ENCODE results near the gene MIS18A. TPM values are rescaled to one million over a fixed set of nuclear protein-coding genes. Genes with fewer than 3 reads are reported as not detected.

MIS18A gene
- total and polyA plus RNA-seq, 10 of the 15 experiments (the other 5 are each of a cell fraction or from before 2014, with no cell fraction given), result 6.5 to 48.9 (median 24.8) TPM

DNA sequence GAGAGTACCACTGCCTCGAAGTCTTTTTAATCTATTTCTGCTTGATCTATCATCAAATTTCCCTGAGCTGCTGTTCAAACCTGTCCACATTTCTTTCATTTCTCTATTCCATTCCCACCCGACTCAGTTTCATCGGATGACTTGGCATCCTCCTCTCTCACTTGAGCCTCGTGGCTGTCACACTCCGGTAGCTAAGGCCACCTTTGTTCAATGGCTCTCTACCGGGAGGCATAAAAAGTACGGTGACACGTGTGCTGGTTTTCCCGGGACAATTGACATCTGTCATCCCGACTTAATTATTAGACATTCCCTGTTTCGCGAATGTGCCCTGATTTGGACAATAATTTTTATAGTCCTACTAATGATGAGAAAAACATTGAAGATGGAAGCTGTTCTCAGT is 22.6 kb downstream of the MIS18A start:
- DNase-seq (ENCODE audit: low read depth, low spot score) (no peak), FAIRE-seq (no peak), ATAC-seq (no peak)
- intact Hi-C loops (cut with micrococcal nuclease; ENCODE audit: unreplicated experiment) (loop anchor here (10.0 kb wide), 1 partner anchor 181 kb away; no protein-coding TSS in a partner anchor), in situ Hi-C loops (cut with MboI) (loop anchor here (10.0 kb wide), 1 partner anchor 481 kb away; no protein-coding TSS in a partner anchor)
- 60% methylated on average over 12 of the region's 12 CpGs for WGBS (ENCODE audit: insufficient coverage, insufficient replicate concordance, low lambda C conversion rate, missing lambda C conversion rate)
- no peaks in the 10 kb centered on the region for H3K36me3 ChIP-seq (ENCODE audit: control insufficient read depth in 2 of 2, insufficient read depth in 2 of 2, low read length in 1 of 2)
- no peaks in the 10 kb centered on the region; the same call in 2 of the 3 replicates for H3K9me3 ChIP-seq (replicated peaks; ENCODE audit: control insufficient read depth, insufficient read depth, low read length)
- CTCF ChIA-PET, result interaction anchor here (2.8 kb wide), 1 partner anchor 391 kb away, joined by 27 read pairs; no protein-coding TSS in a partner anchor
- no peaks in the 10 kb centered on the region for H3K27me3 ChIP-seq (replicated peaks in 1 of 2; ENCODE audit: control insufficient read depth in 2 of 2, insufficient read depth in 2 of 2, low read length in 1 of 2)
- H3K9ac ChIP-seq (ENCODE audit: control insufficient read depth, insufficient read depth, low read length), result no peak overlapping the region
- H3K79me2 ChIP-seq (ENCODE audit: control insufficient read depth, insufficient read depth, low read length), result no peaks in the 10 kb centered on the region
- no peaks in the 10 kb centered on the region for H3K4me1 ChIP-seq (ENCODE audit: control insufficient read depth, insufficient read depth, low read length)
- no peak overlapping the region for H2AFZ ChIP-seq (ENCODE audit: control insufficient read depth, low read depth, low read length)
- no TSS peak for BruUV-seq (replicated peaks)
- no peaks in the 10 kb centered on the region for H4K20me1 ChIP-seq (ENCODE audit: control insufficient read depth, insufficient read depth)
- SMC1A ChIA-PET (ENCODE audit: uncharacterized antibody, unreplicated experiment), result interaction anchor here (2.1 to 3.7 kb wide), 2 partner anchors 390 to 470 kb away, joined by 7 to 14 read pairs; no protein-coding TSS in a partner anchor
- no peak overlapping the region for H3K27ac ChIP-seq (ENCODE audit: control insufficient read depth, insufficient read depth)
- H3K4me2 ChIP-seq (ENCODE audit: control insufficient read depth, insufficient read depth), result no peak overlapping the region
- no peak overlapping the region for H3K4me3 ChIP-seq
- no peak for TF ChIP-seq RUNX3 (IDR thresholded peaks at IDR 0.05; ENCODE audit: low read length)
- POLR2A ChIA-PET, result no interaction called here
- RAD21 ChIA-PET (ENCODE audit: unreplicated experiment), result no interaction called here

DNA sequence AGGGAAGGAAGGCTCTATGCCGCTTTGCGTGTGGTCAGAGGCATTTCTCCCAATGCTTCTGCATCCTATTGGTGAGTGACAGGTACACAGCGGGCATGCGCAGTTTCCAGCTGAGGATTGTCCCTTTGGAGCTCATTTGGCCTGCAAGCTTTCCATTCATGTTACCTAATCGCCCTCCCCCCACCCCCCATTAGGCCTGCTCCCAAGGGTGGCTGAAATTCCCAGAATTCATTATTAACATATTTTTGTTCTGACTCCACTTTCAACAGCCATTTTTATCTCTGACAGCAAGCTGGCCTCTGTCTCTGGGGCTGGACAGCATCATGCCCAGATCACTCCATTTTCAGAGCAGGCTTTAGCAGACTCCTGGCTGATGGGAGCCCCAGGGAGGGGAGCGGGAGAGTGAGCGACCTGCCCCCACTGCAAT is 25.6 kb downstream of the MIS18A start:
- Histone ChIP-seq H3K4me3 (no peak overlapping the region), H3K4me1 (ENCODE audit: control insufficient read depth, insufficient read depth, low read length) (no peaks in the 10 kb centered on the region), H3K36me3 (ENCODE audit: control insufficient read depth in 2 of 2, insufficient read depth in 2 of 2, low read length in 1 of 2) (no peaks in the 10 kb centered on the region), H3K9me3 (replicated peaks; ENCODE audit: control insufficient read depth, insufficient read depth, low read length) (no peaks in the 10 kb centered on the region; the same call in 2 of the 3 replicates), H4K20me1 (ENCODE audit: control insufficient read depth, insufficient read depth) (no peaks in the 10 kb centered on the region), H3K79me2 (ENCODE audit: control insufficient read depth, insufficient read depth, low read length) (no peaks in the 10 kb centered on the region), H3K27ac (ENCODE audit: control insufficient read depth, insufficient read depth) (no peak overlapping the region), H3K4me2 (ENCODE audit: control insufficient read depth, insufficient read depth) (no peak overlapping the region), H3K27me3 (replicated peaks in 1 of 2; ENCODE audit: control insufficient read depth in 2 of 2, insufficient read depth in 2 of 2, low read length in 1 of 2) (no peaks in the 10 kb centered on the region), H2AFZ (ENCODE audit: control insufficient read depth, low read depth, low read length) (no peak overlapping the region), H3K9ac (ENCODE audit: control insufficient read depth, insufficient read depth, low read length) (no peak overlapping the region)
- in situ Hi-C loops (cut with MboI), result loop anchor here (10.0 kb wide), 1 partner anchor 478 kb away; no protein-coding TSS in a partner anchor
- FAIRE-seq, result no peak
- SMC1A ChIA-PET (ENCODE audit: uncharacterized antibody, unreplicated experiment), result no interaction called here
- 56% methylated on average over 7 of the region's 7 CpGs for WGBS (ENCODE audit: insufficient coverage, insufficient replicate concordance, low lambda C conversion rate, missing lambda C conversion rate)
- RAD21 ChIA-PET (ENCODE audit: unreplicated experiment), result no interaction called here
- CTCF ChIA-PET, result interaction anchor here (0.5 kb wide), 1 partner anchor 472 kb away, joined by 3 read pairs; no protein-coding TSS in a partner anchor
- ATAC-seq, result no peak
- POLR2A ChIA-PET, result no interaction called here
- DNase-seq (ENCODE audit: low read depth, low spot score), result no peak
- intact Hi-C loops (cut with micrococcal nuclease; ENCODE audit: unreplicated experiment), result loop anchor here (10.0 kb wide), 1 partner anchor 178 kb away; no protein-coding TSS in a partner anchor
- no TSS peak for BruUV-seq (replicated peaks)
- TF ChIP-seq, protein P1, sequence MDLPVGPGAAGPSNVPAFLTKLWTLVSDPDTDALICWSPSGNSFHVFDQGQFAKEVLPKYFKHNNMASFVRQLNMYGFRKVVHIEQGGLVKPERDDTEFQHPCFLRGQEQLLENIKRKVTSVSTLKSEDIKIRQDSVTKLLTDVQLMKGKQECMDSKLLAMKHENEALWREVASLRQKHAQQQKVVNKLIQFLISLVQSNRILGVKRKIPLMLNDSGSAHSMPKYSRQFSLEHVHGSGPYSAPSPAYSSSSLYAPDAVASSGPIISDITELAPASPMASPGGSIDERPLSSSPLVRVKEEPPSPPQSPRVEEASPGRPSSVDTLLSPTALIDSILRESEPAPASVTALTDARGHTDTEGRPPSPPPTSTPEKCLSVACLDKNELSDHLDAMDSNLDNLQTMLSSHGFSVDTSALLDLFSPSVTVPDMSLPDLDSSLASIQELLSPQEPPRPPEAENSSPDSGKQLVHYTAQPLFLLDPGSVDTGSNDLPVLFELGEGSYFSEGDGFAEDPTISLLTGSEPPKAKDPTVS (IDR thresholded peaks at IDR 0.05; ENCODE audit: low read depth, low read length), result no peak
- TF ChIP-seq FOXM1 (IDR thresholded peaks at IDR 0.05; ENCODE audit: low read depth, low read length), result no peak
